Measurements from ENCODE around the gene TMEM204.

The TMEM204 gene

GRCh38 chr16:1487395-1488053, 45.9 kb upstream of the TMEM204 start:
- Histone ChIP-seq H3K9me3 (ENCODE audit: control insufficient read depth, insufficient read depth, low read depth, low read length) (no peaks in the 10 kb centered on the region), H3K4me1 (ENCODE audit: control insufficient read depth, insufficient read depth, low read length) (no peaks in the 10 kb centered on the region), H3K4me3 (ENCODE audit: low read depth, low read length) (no peak overlapping the region), H3K36me3 (ENCODE audit: control insufficient read depth in 2 of 2, insufficient read depth in 1 of 2, low read length in 2 of 2) (no peaks in the 10 kb centered on the region), H3K27ac (ENCODE audit: extremely low read depth, low read depth, low read length) (no peak overlapping the region)
- ChIA-PET CTCF (no interaction called here), POLR2A (interaction anchor here (1.1 kb wide), 1 partner anchor 10 kb away, joined by 3 read pairs; no protein-coding TSS in a partner anchor)
- TF ChIP-seq EGR2 (tag by site-specific recombination; IDR thresholded peaks at IDR 0.05; ENCODE audit: low read depth), result no peak
- no peak for TF ChIP-seq ZBTB21 (tag by site-specific recombination; IDR thresholded peaks at IDR 0.05)
- TF ChIP-seq ZNF211 (tag by site-specific recombination; IDR thresholded peaks at IDR 0.05; ENCODE audit: low read depth), result no peak
- no peak for TF ChIP-seq MEIS1 (CRISPR knock-in tag; IDR thresholded peaks at IDR 0.05; ENCODE audit: borderline replicate concordance)
- TF ChIP-seq ZNF639 (tag by site-specific recombination; IDR thresholded peaks at IDR 0.05), result no peak
- no peak for TF ChIP-seq ZEB2 (tag by site-specific recombination; IDR thresholded peaks at IDR 0.05)
- no peak for TF ChIP-seq ZBTB8A (tag by site-specific recombination; IDR thresholded peaks at IDR 0.05)
- TF ChIP-seq ZNF138 (tag by site-specific recombination; IDR thresholded peaks at IDR 0.05; ENCODE audit: borderline replicate concordance), result no peak
- TF ChIP-seq ZNF394 (tag by site-specific recombination; IDR thresholded peaks at IDR 0.05; ENCODE audit: borderline replicate concordance), result no peak
- TF ChIP-seq ZNF660 (tag by site-specific recombination; IDR thresholded peaks at IDR 0.05), result no peak
- TF ChIP-seq ZBTB26 (tag by site-specific recombination; optimal IDR thresholded peaks at IDR 0.05), result no peak
- TF ChIP-seq KLF16 (tag by site-specific recombination; IDR thresholded peaks at IDR 0.05), result no peak
- TF ChIP-seq FEZF1 (tag by site-specific recombination; IDR thresholded peaks at IDR 0.05), result no peak
- TF ChIP-seq ZNF146 (tag by site-specific recombination; IDR thresholded peaks at IDR 0.05), result no peak
- TF ChIP-seq ZNF311 (tag by site-specific recombination; IDR thresholded peaks at IDR 0.05; ENCODE audit: borderline replicate concordance), result no peak
- TF ChIP-seq ZNF24 (tag by site-specific recombination; IDR thresholded peaks at IDR 0.05), result no peak

- CTCF ChIA-PET, result no interaction called here
- no peak overlapping the region for H3K4me3 ChIP-seq (ENCODE audit: low read depth, low read length)
- 0 out of 2 replicates have a peak, but pooled peaks cover 2% of the 10 kb centered on the region for H3K4me1 ChIP-seq (ENCODE audit: control insufficient read depth, insufficient read depth, low read length)
- no peak overlapping the region for H3K27ac ChIP-seq (ENCODE audit: extremely low read depth, low read depth, low read length)
- no peaks in the 10 kb centered on the region for H3K36me3 ChIP-seq (ENCODE audit: control insufficient read depth in 2 of 2, insufficient read depth in 1 of 2, low read length in 2 of 2)
- POLR2A ChIA-PET, result interaction anchor here (1.1 kb wide), 1 partner anchor 10 kb away, joined by 3 read pairs; no protein-coding TSS in a partner anchor
- H3K9me3 ChIP-seq (ENCODE audit: control insufficient read depth, insufficient read depth, low read depth, low read length), result no peaks in the 10 kb centered on the region
- no peak for TF ChIP-seq ZNF274 (IDR thresholded peaks at IDR 0.05; ENCODE audit: low read length)
- no peak for TF ChIP-seq ZNF274 (tag by site-specific recombination; IDR thresholded peaks at IDR 0.05; ENCODE audit: borderline replicate concordance)
- no peak for TF ChIP-seq ZNF132 (tag by site-specific recombination; IDR thresholded peaks at IDR 0.05; ENCODE audit: borderline replicate concordance)
- no peak for TF ChIP-seq ZNF514 (tag by site-specific recombination; IDR thresholded peaks at IDR 0.05)
- no peak for TF ChIP-seq ZBTB44 (tag by site-specific recombination; IDR thresholded peaks at IDR 0.05)
- TF ChIP-seq OSR2 (tag by site-specific recombination; IDR thresholded peaks at IDR 0.05), result no peak
- TF ChIP-seq ZNF621 (tag by site-specific recombination; IDR thresholded peaks at IDR 0.05), result no peak
- TF ChIP-seq ZNF10 (tag by site-specific recombination; IDR thresholded peaks at IDR 0.05), result no peak
- no peak for TF ChIP-seq ZNF398 (tag by site-specific recombination; IDR thresholded peaks at IDR 0.05)
- no peak for TF ChIP-seq FEZF1 (tag by site-specific recombination; IDR thresholded peaks at IDR 0.05)
- no peak for TF ChIP-seq MZF1 (tag by site-specific recombination; IDR thresholded peaks at IDR 0.05; ENCODE audit: borderline replicate concordance)
- no peak for TF ChIP-seq ZNF600 (tag by site-specific recombination; IDR thresholded peaks at IDR 0.05)
- TF ChIP-seq ZNF707 (tag by site-specific recombination; IDR thresholded peaks at IDR 0.05), result no peak
- no peak for TF ChIP-seq ZNF155 (tag by site-specific recombination; IDR thresholded peaks at IDR 0.05)
Observed at GRCh38 chr16:1488054-1488601, 45.3 kb upstream of the TMEM204 start.
